Forelimb muscle (tissue), 1 donor: ENCODE measurements around the gene SPRTN. TPM values are rescaled to one million over a fixed set of nuclear protein-coding genes. Genes with fewer than 3 reads are reported as not detected.

Experiments
- DNase-seq: peaks from one replicate; pipeline ENCODE4 v3.0.0-alpha.2; 2013; ENCODE audit warnings: low read depth
- polyA plus RNA-seq: library from polyadenylated mRNA; unstranded; fragments of 120-200 nt; gene quantifications from one replicate; pipeline ENCODE4 v1.2.1, GENCODE V29; 2013; ENCODE audit not compliant: insufficient read length

The SPRTN gene, protein sequence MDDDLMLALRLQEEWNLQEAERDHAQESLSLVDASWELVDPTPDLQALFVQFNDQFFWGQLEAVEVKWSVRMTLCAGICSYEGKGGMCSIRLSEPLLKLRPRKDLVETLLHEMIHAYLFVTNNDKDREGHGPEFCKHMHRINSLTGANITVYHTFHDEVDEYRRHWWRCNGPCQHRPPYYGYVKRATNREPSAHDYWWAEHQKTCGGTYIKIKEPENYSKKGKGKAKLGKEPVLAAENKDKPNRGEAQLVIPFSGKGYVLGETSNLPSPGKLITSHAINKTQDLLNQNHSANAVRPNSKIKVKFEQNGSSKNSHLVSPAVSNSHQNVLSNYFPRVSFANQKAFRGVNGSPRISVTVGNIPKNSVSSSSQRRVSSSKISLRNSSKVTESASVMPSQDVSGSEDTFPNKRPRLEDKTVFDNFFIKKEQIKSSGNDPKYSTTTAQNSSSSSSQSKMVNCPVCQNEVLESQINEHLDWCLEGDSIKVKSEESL
- polyA plus RNA-seq: 6.3 TPM

DNA sequence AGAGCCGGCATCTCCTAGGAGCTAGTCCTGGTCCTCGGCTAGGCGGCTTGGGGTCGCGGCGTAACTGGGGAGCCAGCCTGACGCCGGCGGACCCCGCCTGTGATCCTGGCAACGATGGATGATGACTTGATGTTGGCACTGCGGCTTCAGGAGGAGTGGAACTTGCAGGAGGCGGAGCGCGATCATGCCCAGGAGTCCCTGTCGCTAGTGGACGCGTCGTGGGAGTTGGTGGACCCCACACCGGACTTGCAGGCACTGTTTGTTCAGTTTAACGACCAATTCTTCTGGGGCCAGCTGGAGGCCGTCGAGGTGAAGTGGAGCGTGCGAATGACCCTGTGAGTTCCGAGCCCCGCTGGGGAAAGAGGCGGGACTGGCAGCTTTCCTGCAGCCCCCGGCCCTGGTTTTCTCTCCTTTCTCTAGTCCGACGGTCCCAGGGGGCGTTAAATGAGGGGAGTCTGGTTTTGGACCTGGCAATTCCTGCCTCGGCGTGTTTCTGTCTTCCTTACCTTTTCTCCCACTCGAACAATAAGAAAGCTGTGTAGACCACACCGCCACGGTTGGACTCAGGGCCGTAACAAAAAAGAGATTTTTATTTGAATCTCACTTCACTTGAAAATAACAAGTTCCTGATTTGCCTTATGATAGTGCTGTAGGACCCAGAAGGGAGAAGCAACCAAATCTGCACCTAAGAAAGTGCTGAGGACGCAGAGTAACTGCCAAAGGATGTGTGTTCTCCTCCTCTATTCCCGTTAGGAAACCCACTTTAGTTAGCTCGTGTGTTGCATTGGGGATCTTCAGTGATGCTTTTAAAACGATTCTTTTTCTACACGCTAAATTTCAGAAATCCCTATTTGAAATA lies at the start of gene SPRTN:
TSS of gene SPRTN (plus strand) at position 24 of the 859 bp plus-strand sequence. CDS start at position 115, 91 bp downstream.
- DNase-seq: no peak

DNA sequence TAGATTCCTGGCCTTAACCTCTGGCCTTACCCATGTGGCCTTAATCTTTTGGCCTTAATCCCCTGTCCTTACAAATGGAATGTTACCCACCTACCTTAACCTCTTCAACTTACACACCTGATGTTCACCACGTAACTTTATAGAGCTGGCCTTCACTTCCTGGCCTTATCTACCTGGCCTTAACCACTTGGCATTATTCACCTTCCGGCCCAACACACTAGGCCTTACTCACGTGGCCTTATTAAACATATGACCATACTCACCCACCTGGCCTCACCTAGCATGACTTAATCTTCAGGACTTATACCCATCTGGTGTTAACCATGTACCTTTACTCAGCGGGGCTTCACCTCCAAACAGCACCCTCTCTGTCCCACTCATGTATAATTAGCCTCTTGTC lies 42.2 kb upstream of the SPRTN start:
- no peak for DNase-seq

DNA sequence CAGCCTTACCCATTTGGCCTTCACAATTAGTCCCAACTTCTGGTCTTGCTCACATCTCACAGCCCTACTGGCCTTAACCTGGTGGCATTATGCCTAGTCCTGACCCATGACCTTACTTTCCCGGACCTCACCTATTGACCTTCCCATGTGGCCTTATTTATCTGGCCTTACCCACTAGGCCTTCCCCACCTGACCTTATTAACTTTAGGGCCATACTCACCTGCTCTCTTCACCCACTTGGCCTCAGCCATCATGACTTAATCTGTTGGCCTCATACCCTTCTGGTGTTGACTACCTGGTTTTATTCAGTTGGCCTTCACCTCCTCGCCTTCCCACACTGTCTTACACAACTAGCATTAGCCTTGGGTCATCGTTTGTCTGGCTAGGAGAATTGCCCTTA lies 36.1 kb upstream of the SPRTN start:
- no peak for DNase-seq

DNA sequence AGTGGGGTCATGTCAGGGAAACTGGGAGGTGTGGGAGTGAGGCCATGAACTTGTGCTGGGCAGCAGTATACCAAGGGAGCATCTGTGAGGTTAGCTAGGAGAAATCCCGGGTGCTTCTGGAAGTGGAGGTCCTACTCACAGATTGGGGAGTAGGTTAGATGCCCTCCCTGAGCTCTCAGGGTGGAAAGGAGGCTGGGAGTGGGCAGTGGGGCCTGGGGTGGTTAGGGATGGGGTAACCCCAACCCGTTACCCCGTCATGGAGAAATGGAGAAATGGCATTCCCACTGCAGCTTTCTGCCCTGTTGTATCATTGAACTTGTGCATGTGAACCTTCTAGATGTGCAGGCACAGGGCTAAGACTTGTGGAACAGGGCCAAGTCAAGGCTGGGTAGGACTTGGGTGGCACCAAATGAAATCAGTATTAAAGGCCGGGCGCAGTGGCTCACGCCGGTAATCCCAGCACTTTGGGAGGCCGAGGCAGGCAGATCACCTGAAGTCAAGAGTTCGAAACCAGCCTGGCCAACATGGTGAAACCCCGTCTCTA lies 27.6 kb upstream of the SPRTN start:
- DNase-seq: no peak

DNA sequence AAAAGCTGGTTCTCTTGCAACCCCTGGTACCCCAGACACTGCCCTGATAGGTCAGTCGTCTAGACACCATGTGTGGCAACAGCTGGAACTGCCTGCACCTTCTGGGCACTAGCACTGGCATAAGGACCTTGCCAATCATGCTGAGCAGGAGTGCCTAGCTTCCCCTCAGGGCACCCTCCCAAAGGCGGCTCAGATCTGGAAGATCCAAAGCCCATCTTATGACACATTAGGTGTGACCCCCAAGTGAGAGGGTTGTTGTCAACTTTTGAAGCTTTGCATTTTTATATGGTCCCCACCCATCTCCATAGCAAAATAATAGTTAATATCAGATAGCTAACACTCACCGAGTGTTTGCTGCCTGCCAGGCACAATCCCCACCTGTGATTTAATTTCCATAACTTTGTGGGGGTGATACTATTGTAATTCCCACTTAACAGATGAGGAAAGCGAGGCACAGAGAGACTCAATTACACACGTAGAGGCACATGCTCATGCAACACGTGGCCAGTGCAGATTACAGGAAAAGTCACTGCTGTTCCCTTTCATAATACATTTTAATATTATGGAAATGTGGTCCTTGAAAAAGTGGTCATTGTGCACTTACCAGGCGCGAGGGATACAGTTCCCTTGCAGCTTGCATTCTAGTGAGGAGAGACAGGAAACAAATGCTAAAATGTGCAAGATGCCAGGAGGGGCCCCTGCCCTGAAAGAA lies 26.2 kb upstream of the SPRTN start:
- DNase-seq: no peak

DNA sequence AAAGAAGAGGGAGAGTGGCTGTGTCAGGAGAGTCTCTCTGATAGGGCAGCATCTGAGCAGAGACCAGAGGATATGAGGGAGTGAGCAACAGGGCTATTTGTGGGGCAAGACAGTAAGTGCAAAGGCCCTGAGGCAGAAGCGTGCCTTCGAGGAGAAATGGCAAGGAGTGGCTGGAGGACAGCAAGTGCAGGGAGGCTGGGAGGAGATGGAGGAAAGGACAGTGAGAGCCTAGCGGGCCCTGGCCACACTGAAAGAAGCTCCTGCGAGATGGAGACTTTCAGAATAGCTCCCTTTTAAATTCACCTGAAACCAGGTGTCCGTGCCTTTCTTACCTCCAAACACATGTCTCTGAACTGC lies 25.7 kb upstream of the SPRTN start:
- no peak for DNase-seq

DNA sequence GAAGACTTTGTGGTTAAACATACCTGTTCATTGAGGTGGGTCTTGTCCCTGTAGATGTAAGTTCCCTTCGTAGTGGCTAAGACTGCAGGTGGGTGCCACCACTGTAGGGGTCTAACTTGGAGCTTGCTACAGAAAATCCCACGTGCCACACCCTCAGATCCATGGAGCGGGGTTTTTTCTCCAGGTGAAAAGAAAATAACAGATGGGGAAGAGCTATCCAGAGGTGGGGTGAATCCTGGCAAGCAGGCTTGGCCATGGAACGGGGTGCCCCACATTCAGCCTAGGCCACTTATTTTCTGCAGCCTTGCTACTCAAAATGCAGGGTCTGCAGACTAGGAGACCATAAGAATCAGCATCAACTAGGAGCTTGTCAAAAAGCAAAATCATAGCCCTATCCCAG lies 24.4 kb upstream of the SPRTN start:
- no peak for DNase-seq

DNA sequence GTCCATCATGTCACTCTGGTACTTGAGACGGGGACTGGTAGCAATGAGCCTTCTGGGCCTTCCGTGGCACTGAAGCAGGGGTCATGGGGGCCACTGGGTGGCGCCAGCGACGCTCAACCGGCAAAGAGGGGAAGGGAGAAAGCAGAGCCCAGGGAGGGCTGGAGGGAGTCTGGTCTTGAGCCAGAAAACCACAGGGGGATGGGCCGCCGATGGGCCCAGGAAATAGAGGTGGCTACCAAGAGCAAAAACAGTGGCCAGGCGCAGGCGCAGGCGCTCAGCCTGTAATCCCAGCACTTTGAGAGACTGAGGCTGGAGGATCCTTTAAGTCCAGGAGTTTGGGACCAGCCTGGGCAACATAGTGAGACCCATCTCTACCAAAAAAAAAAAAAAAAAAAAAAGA lies 22.2 kb upstream of the SPRTN start:
- no peak for DNase-seq

DNA sequence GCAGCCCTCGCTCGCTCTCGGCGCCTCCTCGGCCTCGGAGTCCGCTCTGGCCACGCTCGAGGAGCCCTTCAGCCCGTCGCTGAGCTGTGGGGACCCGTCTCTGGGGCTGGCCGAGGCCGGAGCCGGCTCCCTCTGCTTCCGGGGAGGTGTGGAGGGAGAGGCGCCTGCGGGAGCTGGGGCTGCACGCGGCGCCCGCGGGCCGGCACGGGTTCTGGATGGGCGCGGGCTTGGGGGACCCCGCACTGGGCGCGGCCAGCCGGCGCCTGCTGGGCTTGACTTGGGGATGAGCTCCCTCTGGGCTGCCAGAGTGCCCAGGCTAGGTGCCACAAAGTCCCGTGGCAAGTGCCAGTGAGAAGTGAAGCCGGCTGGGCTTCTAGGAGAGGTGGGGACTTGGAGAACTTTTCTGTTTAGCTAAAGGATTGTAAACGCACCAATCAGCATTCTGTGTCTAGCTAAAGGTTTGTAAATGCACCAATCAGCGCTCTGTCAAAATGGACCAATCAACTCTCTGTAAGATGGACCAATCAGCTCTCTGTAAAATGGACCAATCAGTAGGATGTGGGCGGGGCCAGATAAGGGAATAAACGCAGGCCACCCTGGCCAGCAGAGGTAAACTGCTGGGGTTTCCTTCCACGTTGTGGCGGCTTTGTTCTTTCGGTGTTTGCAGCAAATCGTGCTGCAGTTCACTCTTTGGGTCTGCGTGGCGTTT lies 20.6 kb upstream of the SPRTN start:
- no peak for DNase-seq

DNA sequence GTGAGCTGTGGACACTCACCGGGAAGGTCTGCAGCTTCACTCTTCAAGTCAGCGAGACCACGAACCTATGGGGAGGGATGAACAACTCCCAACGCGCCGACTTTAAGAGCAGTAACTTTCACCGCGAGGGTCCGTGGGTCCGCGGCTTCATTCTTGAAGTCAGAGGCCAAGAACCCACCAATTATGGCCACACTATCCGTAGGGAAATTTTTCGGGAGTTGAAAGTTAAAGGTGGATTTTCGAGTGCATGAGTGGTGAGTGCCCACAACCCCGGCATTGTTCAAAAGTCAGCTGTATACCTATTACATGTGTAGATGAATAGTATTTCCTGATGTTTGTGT lies 20.1 kb upstream of the SPRTN start:
- DNase-seq: no peak

DNA sequence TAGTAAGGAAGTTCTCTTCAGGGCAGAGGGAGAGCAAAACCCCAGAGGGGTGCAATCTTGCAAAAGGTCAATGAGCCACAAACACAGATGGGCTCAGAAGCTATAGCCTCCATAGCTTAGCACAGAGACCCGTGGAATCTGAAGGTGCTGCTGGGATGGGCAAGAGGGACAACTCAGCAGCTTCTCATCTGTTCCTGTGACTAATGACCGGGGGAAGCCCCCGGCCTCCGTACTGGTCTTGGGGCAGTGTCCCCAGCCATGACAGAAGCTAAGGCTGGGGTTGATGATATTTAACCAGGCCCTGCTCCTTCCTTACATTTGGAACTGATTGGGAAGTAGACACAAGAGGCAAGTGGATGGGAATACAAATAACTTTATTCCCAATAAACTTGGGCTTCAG lies 19.5 kb upstream of the SPRTN start:
- no peak for DNase-seq

DNA sequence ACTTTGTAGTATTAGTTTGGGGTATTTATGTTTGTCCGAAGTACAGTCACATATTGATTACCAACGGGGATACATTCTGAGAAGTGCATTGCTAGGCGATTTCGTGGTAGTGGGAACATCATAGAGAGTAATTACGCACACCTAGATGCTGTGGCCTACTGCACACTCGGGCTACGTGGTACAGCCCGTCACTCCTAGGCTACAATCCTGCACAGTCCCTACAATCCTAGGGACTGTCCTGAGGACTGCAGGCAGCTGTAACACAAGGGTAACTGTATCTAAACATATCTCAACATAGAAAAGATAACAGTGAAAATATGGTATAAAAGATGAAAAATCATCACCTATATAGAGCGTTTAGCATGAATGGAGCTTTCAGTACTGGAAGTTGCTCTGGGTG lies 19.0 kb upstream of the SPRTN start:
- DNase-seq: no peak

DNA sequence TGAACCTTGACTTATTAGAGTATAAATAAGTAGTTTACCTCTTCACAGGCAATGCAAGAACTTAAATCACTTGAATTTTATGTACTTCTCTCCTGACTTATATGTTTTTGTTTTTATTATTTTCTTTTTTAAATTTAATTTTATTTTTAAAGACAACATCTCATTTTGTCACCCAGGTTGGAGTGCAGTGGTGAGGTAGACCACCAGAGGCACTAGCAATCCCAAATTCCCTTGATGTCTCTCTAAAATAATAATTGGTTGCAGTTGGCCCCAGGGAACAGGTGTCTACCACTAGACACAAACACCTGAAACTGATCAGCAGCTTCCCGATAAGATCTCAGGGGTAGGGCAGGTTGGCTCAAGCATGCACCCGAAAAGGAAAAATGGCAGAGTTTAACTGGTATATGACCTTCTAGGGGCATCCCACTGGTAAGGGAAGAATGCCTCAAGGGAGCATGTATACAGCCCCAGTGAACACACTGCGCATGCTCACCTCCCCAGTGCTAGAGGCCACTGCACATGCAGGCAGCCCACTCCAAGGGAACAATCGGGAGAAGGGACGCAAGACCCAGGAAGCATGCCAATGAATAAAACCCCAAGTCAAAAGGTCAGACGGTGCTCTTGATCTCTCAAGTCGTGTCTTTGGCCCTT lies 15.1 kb upstream of the SPRTN start:
- DNase-seq: no peak

DNA sequence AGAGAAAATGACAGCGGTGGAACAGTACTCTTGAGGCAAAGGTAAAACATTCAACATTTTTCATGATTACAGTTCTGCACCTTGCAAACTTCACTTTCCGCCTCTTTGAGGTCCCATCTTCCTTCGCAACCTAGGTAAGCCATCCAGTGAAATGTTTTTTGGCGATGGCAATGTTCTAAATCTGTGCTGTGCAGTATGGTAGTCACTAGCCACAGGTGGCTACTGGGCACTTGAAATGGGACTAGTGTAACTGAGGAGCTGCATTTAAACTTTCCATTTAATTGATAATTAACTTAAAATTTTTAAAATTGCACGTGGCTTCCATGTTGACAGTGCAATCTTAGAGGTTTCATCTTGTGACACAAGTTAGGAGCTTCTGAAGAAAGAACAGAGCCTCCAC lies 13.4 kb upstream of the SPRTN start:
- no peak for DNase-seq

DNA sequence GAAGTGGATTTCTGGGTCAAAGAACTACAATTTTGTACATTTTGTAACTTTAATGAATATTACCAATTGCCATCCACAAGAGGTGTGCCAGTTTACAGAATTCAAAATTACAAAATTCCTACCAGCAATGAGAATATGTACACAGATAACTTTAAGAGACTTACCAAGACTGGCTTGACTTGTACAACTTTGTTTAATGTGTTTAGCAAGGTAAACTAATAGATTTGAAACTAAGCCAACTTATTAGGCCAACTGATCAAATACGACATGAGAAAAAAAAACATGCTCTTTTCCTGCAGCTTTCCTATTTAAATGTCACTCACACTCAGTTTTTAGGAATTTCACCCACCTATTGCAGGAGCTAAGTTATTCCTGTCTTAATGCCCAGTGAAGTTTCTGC lies 11.8 kb upstream of the SPRTN start:
- no peak for DNase-seq

DNA sequence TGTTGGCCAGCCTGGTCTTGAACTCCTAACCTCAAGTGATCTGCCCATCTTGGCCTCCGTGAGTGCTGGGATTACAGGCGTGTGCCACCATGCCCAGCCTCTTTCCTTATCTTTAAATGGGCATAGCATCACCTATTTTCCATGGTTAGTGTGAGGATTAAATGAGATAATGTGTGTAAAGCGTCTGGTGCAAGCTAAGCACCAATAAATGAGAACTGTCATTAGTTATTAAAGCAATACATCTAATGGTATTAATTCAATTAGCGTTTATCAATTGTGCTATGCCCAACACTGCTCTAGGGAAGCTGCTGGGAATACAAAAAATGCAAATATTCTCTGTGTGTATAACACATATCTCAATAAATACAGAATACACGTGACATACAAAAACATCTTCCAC lies 10.5 kb upstream of the SPRTN start:
- no peak for DNase-seq

DNA sequence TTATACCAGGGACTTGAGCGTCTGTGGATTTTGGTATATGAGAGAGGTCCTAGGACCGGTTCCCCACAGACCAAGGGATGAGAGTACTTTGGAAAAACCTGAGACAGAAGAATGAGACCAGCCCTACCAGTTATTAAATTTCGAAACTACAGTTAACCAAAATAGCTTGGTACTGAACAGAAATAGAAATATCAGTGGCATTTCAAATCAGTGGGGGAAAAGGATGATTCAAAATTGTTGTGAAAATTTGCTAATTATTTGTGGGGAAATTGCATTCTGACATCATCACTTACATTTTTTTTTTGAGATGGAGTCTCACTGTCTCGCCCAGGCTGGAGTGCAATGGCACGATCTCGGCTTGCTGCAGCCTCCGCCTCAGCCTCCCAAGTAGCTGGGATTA lies 8.6 kb upstream of the SPRTN start:
- no peak for DNase-seq

DNA sequence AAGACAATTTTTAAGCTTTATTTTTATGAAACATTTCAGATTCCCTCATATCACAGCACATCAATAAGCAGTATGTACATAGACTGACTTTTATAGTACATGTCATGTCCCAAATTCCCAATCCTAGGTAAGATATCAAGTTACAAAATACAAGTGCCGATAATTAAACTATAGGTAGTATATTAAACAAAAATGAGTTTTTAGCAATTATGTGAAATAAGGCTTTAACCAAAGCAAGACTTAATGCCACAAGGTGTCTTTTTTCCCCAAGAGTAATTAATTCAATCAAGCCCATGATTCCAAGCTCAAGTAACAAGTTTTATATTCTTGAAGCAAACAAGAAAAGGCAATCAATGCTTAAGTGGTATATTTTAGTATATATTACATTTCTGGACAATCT lies 5.3 kb upstream of the SPRTN start:
- no peak for DNase-seq

DNA sequence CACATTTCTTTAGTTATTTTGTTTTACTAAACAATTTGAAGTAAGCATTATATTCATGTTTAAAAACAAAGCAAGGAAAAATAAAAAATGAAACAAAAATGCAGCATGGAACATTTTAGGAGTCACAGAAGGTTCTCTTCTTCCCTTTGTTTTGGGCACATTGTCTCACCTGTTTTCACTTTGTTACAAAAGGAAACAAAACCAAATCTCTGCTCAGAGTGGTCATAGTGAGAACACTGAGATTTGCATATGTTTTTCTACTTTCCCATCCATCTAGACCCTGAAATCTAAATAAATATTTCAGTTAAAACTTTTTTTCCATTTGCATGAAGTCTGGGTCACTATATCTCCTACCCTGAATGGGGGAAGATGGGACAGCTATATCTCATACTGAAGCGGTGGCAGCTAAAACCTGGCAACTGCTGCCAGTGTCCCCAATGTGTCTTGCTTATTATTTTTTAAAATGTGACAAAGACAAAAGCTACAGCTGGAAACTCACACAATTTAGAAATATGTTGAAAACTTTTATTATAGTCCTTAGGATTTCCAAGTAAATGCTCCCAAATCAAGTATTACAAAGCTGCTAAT lies 3.9 kb upstream of the SPRTN start:
- DNase-seq: no peak

DNA sequence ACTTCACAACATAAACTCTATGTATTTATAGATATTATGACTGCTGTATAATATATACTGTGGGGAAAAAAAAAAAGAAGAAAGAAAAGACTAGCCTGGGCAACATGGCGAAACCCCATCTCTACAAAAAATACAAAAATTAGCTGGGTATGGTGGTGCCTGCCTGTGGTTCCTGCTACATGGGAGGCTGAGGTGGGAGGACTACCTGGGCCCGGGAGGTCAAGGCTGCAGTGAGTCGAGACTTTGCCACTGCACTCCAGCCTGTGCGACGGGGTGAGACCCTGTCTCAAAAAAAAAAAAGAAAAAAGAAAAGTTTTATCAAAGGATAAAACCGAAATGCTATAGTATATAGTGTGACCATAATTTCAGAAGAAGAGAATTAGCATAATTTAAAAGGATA lies 3.1 kb upstream of the SPRTN start:
- DNase-seq: no peak
